ENCODE measurements around the gene PCDH11X.
"Not testable (repeated sequence)": the region's sequence is repeated elsewhere in the genome, so short reads cannot be mapped to it uniquely, and the experiment has no call there.

PCDH11X gene

GRCh38 chrX:91779135-91779534 lies at the start of gene PCDH11X:
Gene PCDH11X (plus strand): TSS chrX:91779375. CDS start chrX:91835505, 56,130 bp downstream.
- not testable (repeated sequence) for DNase-seq (ENCODE audit: low spot score)

- DNase-seq (ENCODE audit: low spot score) = not testable (repeated sequence)
Measured at GRCh38 chrX:91747446-91747845, 31.7 kb upstream of the PCDH11X start.

GRCh38 chrX:91753022-91753421 lies 26.2 kb upstream of the PCDH11X start:
- DNase-seq (ENCODE audit: low spot score) = not testable (repeated sequence)

GRCh38 chrX:91770619-91771488 lies 8.3 kb upstream of the PCDH11X start:
- not testable (repeated sequence) for DNase-seq (ENCODE audit: low spot score)

GRCh38 chrX:91773943-91774342 lies 5.2 kb upstream of the PCDH11X start:
- DNase-seq (ENCODE audit: low spot score) = not testable (repeated sequence)

GRCh38 chrX:91780008-91780407 lies 833 bp downstream of the PCDH11X start:
- not testable (repeated sequence) for DNase-seq (ENCODE audit: low spot score)

- not testable (repeated sequence) for DNase-seq (ENCODE audit: low spot score)
Measured at GRCh38 chrX:91780698-91781097, 1.5 kb downstream of the PCDH11X start.

GRCh38 chrX:91781553-91782298 lies 2.6 kb downstream of the PCDH11X start:
- DNase-seq (ENCODE audit: low spot score) = not testable (repeated sequence)

GRCh38 chrX:91782825-91783224 lies 3.6 kb downstream of the PCDH11X start:
- DNase-seq (ENCODE audit: low spot score) = not testable (repeated sequence)

GRCh38 chrX:91817537-91817936 lies 38.4 kb downstream of the PCDH11X start:
- DNase-seq (ENCODE audit: low spot score) = not testable (repeated sequence)

- DNase-seq (ENCODE audit: low spot score) = not testable (repeated sequence)
Measured at GRCh38 chrX:91825321-91825720, 46.1 kb downstream of the PCDH11X start.

All from HuH-7 (cell line).